GM12874 (cell line): ENCODE data around the gene PPIF.

Source experiments
- TF ChIP-seq, protein P1 (sequence below): IDR thresholded peaks from 2 replicates; pipeline ENCODE4 v1.5.1; 2011; ENCODE audit warnings: low read depth, mild to moderate bottlenecking, control low read depth, low read length, moderate library complexity; ENCODE audit not compliant: insufficient read depth

PPIF gene

DNA sequence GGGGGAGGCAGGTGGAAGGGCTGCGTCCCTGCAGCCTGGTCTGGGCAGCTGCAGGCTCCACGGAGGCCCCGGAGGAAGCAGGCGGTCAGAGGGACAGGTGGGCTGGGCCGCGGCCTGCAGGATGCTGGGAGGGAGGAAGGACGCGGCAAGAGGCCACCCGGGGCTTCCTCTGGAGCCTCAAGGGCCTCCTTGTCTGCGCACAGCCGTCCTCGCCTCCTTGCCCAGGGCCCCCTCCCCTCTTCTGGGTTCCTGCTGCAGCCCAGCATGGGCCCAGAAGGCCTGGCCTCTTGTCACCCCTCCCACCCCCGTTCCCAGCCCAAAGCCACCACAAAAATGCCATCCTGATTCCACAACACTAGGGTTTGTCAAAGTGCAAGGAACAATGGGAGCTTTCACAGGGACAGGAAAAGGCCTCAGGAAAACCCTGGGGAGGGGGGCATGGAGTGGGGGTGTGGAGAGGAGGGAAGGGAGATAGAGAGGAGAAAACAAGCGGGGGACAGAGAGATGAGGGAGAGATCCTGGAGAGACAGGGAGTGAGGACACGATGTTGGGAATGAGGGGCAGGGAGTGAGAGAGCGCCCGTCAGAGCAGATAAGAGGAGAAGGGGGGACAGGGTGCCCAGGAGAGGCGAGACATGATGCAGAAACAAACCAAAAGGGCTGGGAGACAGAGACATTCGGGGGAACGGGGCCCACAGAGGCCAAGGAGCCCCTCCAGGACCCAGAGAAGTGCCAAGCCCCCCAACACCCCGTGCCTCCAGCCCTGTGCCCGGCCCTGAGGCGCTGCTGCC lies 56.4 kb downstream of the PPIF start:
- TF ChIP-seq, protein P1, sequence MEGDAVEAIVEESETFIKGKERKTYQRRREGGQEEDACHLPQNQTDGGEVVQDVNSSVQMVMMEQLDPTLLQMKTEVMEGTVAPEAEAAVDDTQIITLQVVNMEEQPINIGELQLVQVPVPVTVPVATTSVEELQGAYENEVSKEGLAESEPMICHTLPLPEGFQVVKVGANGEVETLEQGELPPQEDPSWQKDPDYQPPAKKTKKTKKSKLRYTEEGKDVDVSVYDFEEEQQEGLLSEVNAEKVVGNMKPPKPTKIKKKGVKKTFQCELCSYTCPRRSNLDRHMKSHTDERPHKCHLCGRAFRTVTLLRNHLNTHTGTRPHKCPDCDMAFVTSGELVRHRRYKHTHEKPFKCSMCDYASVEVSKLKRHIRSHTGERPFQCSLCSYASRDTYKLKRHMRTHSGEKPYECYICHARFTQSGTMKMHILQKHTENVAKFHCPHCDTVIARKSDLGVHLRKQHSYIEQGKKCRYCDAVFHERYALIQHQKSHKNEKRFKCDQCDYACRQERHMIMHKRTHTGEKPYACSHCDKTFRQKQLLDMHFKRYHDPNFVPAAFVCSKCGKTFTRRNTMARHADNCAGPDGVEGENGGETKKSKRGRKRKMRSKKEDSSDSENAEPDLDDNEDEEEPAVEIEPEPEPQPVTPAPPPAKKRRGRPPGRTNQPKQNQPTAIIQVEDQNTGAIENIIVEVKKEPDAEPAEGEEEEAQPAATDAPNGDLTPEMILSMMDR: no peak

DNA sequence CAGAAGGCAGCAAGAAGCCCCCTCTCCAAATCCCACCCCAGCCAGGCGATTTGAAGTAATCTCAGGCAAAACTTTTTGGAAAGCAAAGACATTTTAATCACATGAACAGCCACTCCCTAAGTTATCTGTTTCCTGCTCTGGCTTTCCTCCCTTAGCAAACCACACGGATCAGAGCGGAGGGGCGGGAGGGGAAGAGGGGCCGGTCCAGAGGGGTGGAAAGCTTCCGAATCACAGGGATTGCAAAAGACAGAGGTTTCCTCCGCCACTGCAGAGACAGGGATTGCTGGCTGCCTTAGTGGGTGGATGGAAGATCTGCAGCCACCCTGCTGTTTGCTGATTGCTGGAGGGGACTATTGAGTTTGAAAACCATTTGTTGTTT lies 57.0 kb downstream of the PPIF start:
- TF ChIP-seq, protein P1: no peak

DNA sequence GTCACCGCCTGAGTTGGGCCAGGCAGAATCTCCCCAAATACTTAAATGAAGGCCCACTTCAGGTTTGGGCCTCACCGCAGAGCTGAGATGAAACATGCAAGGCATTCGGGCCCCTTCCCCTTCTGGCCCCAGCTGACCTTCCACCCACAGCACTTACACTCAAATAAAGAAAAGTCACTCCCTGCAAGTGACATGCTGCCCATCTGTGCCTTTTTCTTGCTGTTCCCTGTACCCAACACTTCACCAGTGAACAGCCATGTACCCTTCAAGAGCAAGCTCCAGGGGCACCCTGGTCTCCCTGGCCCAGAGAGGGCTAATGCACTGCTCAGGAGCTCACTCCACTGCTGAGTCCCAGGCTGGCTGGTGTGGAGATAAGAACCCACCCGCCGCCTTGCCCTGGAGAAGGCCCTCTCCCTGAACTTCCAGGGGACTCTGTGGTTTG lies 57.4 kb downstream of the PPIF start:
- TF ChIP-seq, protein P1: no peak
